Measurements from ENCODE around the gene U2AF1L4. TPM values are rescaled to one million over a fixed set of nuclear protein-coding genes. Genes with fewer than 3 reads are reported as not detected.
"Not testable (repeated sequence)": the region's sequence is repeated elsewhere in the genome, so short reads cannot be mapped to it uniquely, and the experiment has no call there.

U2AF1L4 gene
- total and polyA plus RNA-seq, 2 donors (not counting 1 experiment from before 2014, with no cell fraction given), result 62.1 to 89.7 TPM

GRCh38 chr19:35773020-35773806 lies 28.0 kb upstream of the U2AF1L4 start:
- peaks cover 4% of the 10 kb centered on the region for H3K79me2 ChIP-seq (ENCODE audit: control insufficient read depth, insufficient read depth, low read length)
- Mint-ChIP-seq H3K27me3 (no peaks in the 10 kb centered on the region), H3K4me1 (peaks cover 11% of the 10 kb centered on the region), H3K4me3 (peak overlapping the region; percentile 5), H3K27ac (no peak overlapping the region), H3K9me3 (ENCODE audit: insufficient read depth) (no peaks in the 10 kb centered on the region)
- 88% methylated on average over 7 of the region's 9 CpGs for WGBS (ENCODE audit: insufficient coverage)
- no peaks in the 10 kb centered on the region for H3K9me3 ChIP-seq (ENCODE audit: control extremely low read depth in 1 of 3, control insufficient read depth in 2 of 3, insufficient read depth in 1 of 3, low read length in 2 of 3)
- no peak for TF ChIP-seq CTCF (IDR thresholded peaks at IDR 0.05)
- TF ChIP-seq EZH2 (IDR thresholded peaks at IDR 0.05; ENCODE audit: borderline replicate concordance, insufficient read depth, low read depth, low read length, poor library complexity, severe bottlenecking), result no peak
- H3K4me1 ChIP-seq (ENCODE audit: control insufficient read depth in 2 of 2, insufficient read depth in 2 of 2, low read length in 2 of 2), result peaks cover 10 to 16% of the 10 kb centered on the region in 2 donors
- no peak overlapping the region for H3K4me3 ChIP-seq (ENCODE audit: control extremely low read depth in 1 of 5, extremely low read depth in 1 of 5, insufficient read depth in 1 of 5, low read depth in 2 of 5, low read length in 4 of 5)
- ChIA-PET CTCF (interaction anchor here (0.6 kb wide), 1 partner anchor 141 kb away, joined by 3 read pairs; no protein-coding TSS in a partner anchor), POLR2A (no interaction called here)
- ATAC-seq (ENCODE audit: low read depth), result no peak
- no peak overlapping the region for H3K9ac ChIP-seq (ENCODE audit: low read length)
- DNase-seq, result no peak
- H2AFZ ChIP-seq (ENCODE audit: insufficient read depth, low read depth, low read length, poor library complexity, severe bottlenecking), result no peak overlapping the region
- no peak overlapping the region for H3K4me2 ChIP-seq (replicated peaks; ENCODE audit: low read depth, low read length, poor library complexity, severe bottlenecking)
- no peaks in the 10 kb centered on the region for H3K36me3 ChIP-seq (replicated peaks in 1 of 2; ENCODE audit: control extremely low read depth in 1 of 2, control insufficient read depth in 1 of 2, extremely low read depth in 1 of 2, insufficient read depth in 2 of 2, low read length in 1 of 2)
- H4K20me1 ChIP-seq (ENCODE audit: control insufficient read depth, insufficient read depth, low read length, poor library complexity, severe bottlenecking), result no peaks in the 10 kb centered on the region
- H3K27me3 ChIP-seq (replicated peaks in 1 of 4; ENCODE audit: control extremely low read depth in 1 of 4, control insufficient read depth in 3 of 4, insufficient read depth in 4 of 4, low read length in 3 of 4), result no peaks in the 10 kb centered on the region
- intact Hi-C loops (cut with micrococcal nuclease), result no loop called here
- no peak overlapping the region for H3K27ac ChIP-seq (ENCODE audit: low read length in 2 of 2)

GRCh38 chr19:35772362-35772761 lies 27.1 kb upstream of the U2AF1L4 start:
- H3K4me1 Mint-ChIP-seq, result peaks cover 13% of the 10 kb centered on the region
- 100% methylated on average over 3 of the region's 5 CpGs for WGBS (ENCODE audit: insufficient coverage)
- CTCF ChIA-PET, result interaction anchor here (0.6 kb wide), 1 partner anchor 142 kb away, joined by 3 read pairs; no protein-coding TSS in a partner anchor
- H3K27me3 ChIP-seq (replicated peaks in 1 of 4; ENCODE audit: control extremely low read depth in 1 of 4, control insufficient read depth in 3 of 4, insufficient read depth in 4 of 4, low read length in 3 of 4); H3K27ac Mint-ChIP-seq; H3K9ac ChIP-seq (ENCODE audit: low read length); H3K9me3 Mint-ChIP-seq (ENCODE audit: insufficient read depth); intact Hi-C loops (cut with micrococcal nuclease); H3K79me2 ChIP-seq (ENCODE audit: control insufficient read depth, insufficient read depth, low read length); H3K4me2 ChIP-seq (replicated peaks; ENCODE audit: low read depth, low read length, poor library complexity, severe bottlenecking); H3K36me3 ChIP-seq (replicated peaks in 1 of 2; ENCODE audit: control extremely low read depth in 1 of 2, control insufficient read depth in 1 of 2, extremely low read depth in 1 of 2, insufficient read depth in 2 of 2, low read length in 1 of 2); H3K27ac ChIP-seq (ENCODE audit: low read length in 2 of 2); ATAC-seq (ENCODE audit: low read depth); H3K9me3 ChIP-seq (ENCODE audit: control extremely low read depth in 1 of 3, control insufficient read depth in 2 of 3, insufficient read depth in 1 of 3, low read length in 2 of 3); H3K4me3 Mint-ChIP-seq; POLR2A ChIA-PET; H4K20me1 ChIP-seq (ENCODE audit: control insufficient read depth, insufficient read depth, low read length, poor library complexity, severe bottlenecking); H3K27me3 Mint-ChIP-seq; H2AFZ ChIP-seq (ENCODE audit: insufficient read depth, low read depth, low read length, poor library complexity, severe bottlenecking); DNase-seq; H3K4me3 ChIP-seq (ENCODE audit: control extremely low read depth in 1 of 5, extremely low read depth in 1 of 5, insufficient read depth in 1 of 5, low read depth in 2 of 5, low read length in 4 of 5): not testable (repeated sequence)
- peaks cover 10 to 16% of the 10 kb centered on the region in 2 donors for H3K4me1 ChIP-seq (ENCODE audit: control insufficient read depth in 2 of 2, insufficient read depth in 2 of 2, low read length in 2 of 2)
